ENCODE measurements around the gene ST7. TPM values are rescaled to one million over a fixed set of nuclear protein-coding genes. Genes with fewer than 3 reads are reported as not detected.

ST7 gene
- total RNA-seq, 2 donors from 2014 or later: 6.1 to 8.0 TPM

DNA sequence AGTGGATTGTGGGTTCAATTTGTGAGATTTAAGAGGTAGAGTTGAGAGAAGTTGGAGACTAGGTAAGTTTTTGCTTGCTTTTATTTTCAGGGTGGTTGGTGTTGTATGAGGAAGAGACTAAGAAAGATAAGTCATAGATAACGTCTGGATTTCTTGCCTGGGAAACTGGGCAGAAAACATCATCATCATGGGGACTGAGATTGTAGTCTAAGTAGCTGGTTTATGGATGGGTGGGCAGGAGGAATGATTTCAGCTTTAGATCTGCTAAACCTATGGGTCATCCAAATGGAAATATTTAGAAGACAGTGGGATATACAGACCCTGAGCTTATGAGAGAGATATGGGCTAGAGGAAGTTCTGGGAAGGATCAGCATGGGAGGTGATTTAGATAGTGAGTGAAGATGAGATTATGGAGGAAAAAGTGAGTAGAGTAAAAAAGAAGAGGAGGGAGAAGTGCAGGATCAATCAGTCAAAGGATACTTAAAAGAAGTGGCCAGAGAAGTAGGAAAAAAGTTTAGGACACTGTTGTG, 199.8 kb downstream of the ST7 start:
- Mint-ChIP-seq H3K4me1 (no peaks in the 10 kb centered on the region), H3K27me3 (no peaks in the 10 kb centered on the region), H3K36me3 (ENCODE audit: low read depth) (peaks cover 4% of the 10 kb centered on the region), H3K4me3 (no peak overlapping the region), H3K27ac (no peak overlapping the region)
- H3K9me3 ChIP-seq (ENCODE audit: control insufficient read depth, low read length, poor library complexity, severe bottlenecking): no peaks in the 10 kb centered on the region
- no peak for DNase-seq
- no peak for ATAC-seq

DNA sequence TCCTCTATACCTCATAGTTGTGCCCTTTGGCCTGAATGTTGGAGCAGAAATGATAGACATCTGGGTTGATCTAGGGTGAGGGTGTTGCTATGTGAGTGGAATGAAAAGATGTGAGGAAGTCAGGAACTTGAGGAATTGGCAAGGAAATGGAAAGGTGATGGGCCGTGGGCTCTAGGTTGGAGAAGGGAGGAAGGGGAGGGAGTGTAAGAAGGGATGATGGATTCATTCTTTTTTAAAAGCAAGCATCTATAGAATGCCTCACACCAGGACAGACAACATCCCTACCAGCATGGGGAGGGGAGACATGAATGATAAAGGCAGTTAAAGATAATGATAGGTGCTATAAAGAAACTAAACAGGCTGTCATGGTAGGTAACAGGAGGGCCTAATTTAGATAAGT, 201.4 kb downstream of the ST7 start:
- H3K27ac Mint-ChIP-seq: no peak overlapping the region
- no peak for DNase-seq
- H3K4me3 Mint-ChIP-seq: no peak overlapping the region
- H3K9me3 ChIP-seq (ENCODE audit: control insufficient read depth, low read length, poor library complexity, severe bottlenecking): no peaks in the 10 kb centered on the region
- H3K4me1 Mint-ChIP-seq: no peaks in the 10 kb centered on the region
- no peaks in the 10 kb centered on the region for H3K27me3 Mint-ChIP-seq
- no peak for ATAC-seq
- H3K36me3 Mint-ChIP-seq (ENCODE audit: low read depth): peaks cover 4% of the 10 kb centered on the region

DNA sequence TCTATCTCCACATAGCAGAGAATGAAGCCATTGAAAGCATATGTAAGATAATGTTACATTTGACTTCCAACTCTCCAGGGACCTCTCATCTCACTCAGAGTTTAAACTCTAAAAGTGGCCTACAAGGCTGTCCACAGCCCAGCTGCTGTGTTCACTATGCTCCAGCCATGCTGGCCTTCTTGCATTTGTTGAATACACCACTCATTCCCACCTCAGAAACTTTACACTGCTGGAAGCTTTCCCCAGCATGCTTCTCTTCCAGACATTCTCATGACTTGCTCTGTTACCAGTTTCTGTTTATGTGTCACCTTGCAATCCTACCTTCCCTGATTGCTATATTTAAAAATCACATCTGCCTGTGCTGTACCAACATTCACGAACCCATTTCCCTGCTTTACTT, 202.4 kb downstream of the ST7 start:
- Mint-ChIP-seq H3K27me3 (no peaks in the 10 kb centered on the region), H3K36me3 (ENCODE audit: low read depth) (peaks cover 2% of the 10 kb centered on the region), H3K4me1 (no peaks in the 10 kb centered on the region), H3K27ac (no peak overlapping the region), H3K4me3 (no peak overlapping the region)
- ATAC-seq (no peak), DNase-seq (no peak)
- H3K9me3 ChIP-seq (ENCODE audit: control insufficient read depth, low read length, poor library complexity, severe bottlenecking): no peaks in the 10 kb centered on the region

DNA sequence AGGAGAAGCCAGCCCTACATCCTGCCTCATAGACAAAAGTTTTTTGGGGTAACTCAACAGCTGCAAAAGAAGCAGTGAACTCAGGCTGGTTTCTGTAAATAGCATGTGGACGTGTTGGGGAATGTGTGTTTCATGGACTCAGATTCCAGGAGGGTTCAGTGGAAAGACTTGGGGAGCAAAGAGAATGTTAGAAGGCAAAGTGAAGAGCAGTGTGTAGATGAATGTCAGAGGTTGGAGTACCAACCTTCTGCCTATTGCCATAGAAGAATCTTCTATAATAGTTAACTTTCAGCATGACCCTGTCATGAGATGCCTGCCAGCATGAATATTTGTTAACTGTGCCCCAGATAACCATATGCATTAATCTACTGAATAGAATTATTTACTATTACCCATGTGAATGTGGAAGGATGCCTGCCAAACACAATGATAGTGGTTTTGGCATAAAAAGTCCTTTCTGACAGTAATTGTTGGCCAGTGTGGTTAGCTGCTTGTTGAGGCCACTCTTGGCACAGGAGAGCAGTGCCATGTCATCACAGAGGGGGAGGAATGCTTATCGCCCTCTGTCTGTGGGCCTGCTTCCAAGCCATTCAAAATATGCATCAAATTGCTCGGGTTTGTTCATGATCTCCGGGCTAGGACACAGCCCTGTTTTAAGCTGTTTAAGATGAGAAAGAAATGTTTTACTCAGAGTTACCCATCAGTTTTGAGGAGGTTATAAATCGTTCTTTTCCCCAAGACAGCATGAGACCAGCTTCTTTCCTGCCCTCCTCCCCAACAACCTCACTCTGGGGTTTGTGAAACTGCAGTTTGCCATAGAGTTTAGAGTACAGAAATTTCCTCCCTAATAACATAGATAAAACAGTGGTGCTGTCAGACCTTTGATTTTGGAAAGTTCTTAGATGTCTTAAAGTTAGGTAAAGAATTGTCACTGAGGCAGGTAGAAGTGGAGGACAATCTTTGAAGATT, 204.2 kb downstream of the ST7 start:
- DNase-seq: no peak
- no peak overlapping the region for H3K4me3 Mint-ChIP-seq

DNA sequence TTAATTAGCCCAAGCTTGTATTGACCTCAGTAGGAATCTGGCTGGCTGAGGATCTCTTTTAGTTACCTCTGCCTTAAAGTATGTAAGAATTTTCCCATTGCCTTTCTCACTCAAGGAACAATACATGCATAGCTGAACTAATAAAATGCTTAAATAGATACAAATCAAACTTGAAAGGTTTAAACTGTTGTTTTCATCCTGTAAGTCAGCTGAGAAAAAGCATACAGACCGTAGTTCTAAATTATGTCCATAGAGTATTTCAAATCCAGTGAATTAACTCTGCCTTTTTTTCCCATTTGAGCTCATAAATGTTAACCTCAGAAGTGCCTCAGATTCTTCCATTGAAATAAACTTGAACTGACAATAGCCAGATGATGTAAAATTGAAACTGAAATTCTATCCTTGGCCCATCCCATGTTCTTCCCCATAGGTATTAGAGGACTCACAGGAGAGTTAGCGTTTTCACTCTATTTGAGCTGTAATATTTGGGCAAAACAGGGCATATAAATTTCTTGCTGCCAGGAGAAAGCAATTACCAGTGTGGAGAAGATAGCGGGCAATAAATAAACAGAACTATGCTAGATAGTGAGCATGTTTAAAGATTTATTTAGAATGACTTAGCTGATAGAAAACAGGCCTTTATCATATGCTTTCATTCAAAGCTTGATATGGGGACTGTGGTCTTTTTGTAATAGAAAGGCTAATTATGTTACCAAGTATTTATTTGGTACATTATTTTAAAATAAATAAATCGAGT, 205.8 kb downstream of the ST7 start:
- Mint-ChIP-seq H3K36me3 (ENCODE audit: low read depth) (no peaks in the 10 kb centered on the region), H3K4me1 (no peaks in the 10 kb centered on the region), H3K4me3 (no peak overlapping the region), H3K27me3 (no peaks in the 10 kb centered on the region), H3K27ac (no peak overlapping the region)
- ATAC-seq (no peak), DNase-seq (no peak)
- no peaks in the 10 kb centered on the region for H3K9me3 ChIP-seq (ENCODE audit: control insufficient read depth, low read length, poor library complexity, severe bottlenecking)

More for the DNA sequence above, 204.2 kb downstream of the ST7 start:
- ATAC-seq: no peak
- Mint-ChIP-seq H3K27me3 (no peaks in the 10 kb centered on the region), H3K27ac (no peak overlapping the region), H3K36me3 (ENCODE audit: low read depth) (no peaks in the 10 kb centered on the region), H3K4me1 (no peaks in the 10 kb centered on the region)
- H3K9me3 ChIP-seq (ENCODE audit: control insufficient read depth, low read length, poor library complexity, severe bottlenecking): no peaks in the 10 kb centered on the region

DNA sequence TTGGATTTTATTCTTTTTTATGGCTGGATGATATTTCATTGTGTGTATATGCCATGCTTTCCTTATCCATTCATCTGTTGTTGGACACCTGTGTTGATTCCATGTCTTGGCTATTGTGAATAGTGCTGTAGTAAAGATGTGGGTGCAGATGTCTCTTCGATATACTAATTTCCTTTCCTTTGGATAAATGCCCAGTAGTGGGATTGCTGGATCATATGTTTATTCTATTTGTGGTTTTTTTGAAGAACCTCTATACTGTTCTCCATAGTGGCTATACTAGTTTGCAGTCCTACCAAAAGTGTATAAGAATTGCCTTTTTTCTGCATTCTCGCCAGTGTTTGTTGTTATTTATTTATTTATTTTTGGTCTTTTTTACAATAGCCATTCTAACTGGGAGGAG, 209.8 kb downstream of the ST7 start:
- peaks cover 2% of the 10 kb centered on the region for H3K4me1 Mint-ChIP-seq
- H3K27me3 Mint-ChIP-seq: no peaks in the 10 kb centered on the region
- H3K4me3 Mint-ChIP-seq: no peak overlapping the region
- H3K36me3 Mint-ChIP-seq (ENCODE audit: low read depth): no peaks in the 10 kb centered on the region
- H3K9me3 ChIP-seq (ENCODE audit: control insufficient read depth, low read length, poor library complexity, severe bottlenecking): no peaks in the 10 kb centered on the region
- DNase-seq (no peak), ATAC-seq (no peak)
- no peak overlapping the region for H3K27ac Mint-ChIP-seq

DNA sequence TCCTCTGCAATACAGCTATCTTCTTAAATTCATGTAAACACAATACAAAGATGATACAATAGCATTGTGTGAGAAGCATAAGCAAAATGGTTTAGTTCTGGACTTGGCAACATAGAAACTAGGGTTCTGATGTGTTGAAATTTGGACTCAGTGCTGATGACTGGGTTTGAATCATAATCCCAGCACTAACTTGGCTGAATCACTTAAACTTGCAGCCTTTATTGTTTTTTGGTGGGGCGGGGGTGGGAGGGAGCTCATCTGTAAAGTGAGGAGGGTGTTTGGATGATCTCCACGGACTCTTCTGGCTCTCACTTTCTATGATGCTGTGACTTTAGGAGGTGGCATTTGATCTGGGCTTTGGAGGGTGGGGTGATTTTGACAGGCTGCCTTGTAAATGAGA, 211.3 kb downstream of the ST7 start:
- Mint-ChIP-seq H3K4me3 (no peak overlapping the region), H3K27ac (no peak overlapping the region), H3K36me3 (ENCODE audit: low read depth) (peaks cover 2% of the 10 kb centered on the region), H3K27me3 (no peaks in the 10 kb centered on the region), H3K4me1 (peaks cover 2% of the 10 kb centered on the region)
- no peaks in the 10 kb centered on the region for H3K9me3 ChIP-seq (ENCODE audit: control insufficient read depth, low read length, poor library complexity, severe bottlenecking)
- ATAC-seq (no peak), DNase-seq (no peak)

DNA sequence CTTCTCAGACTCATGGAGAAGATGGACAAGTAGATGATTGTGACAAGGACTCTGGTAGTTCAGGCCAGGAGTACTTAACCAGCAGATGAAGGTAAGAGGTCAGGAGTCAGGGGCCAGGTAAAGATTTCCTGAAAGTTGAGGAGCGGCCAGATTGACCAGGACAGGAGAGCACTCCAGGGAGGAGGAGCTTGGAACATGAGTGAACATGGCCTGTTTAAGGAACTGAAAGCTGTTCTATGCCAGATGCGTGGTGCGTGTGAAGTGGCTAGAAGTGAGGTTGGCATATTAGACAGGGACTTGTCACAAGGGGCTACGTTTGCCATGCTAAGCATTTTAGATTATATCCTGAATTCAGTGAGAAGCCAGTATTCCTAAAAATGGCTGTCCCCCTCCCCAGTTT, 212.4 kb downstream of the ST7 start:
- Mint-ChIP-seq H3K27ac (no peak overlapping the region), H3K36me3 (ENCODE audit: low read depth) (peaks cover 5% of the 10 kb centered on the region), H3K4me1 (peaks cover 2% of the 10 kb centered on the region), H3K27me3 (no peaks in the 10 kb centered on the region), H3K4me3 (no peak overlapping the region)
- H3K9me3 ChIP-seq (ENCODE audit: control insufficient read depth, low read length, poor library complexity, severe bottlenecking): no peaks in the 10 kb centered on the region
- ATAC-seq (no peak), DNase-seq (no peak)

DNA sequence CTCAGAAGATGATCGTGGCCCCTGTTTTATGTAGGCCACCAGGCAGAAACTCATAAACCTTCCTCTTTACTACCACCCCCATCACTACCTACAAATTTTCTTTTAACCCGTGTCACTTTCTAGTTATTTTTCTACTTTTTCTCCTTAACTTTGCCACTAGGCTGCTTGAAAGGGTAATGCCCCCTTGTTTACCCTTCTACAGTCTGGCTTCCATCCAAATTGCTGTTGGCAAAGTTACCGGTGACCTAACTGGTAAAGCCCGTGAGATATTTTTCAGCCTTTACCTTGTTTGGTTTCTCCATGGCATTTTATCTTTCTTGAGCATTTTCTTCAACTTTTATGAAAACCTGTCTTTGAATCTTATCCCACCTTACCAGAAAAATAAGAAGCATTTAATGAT, 216.6 kb downstream of the ST7 start:
- Mint-ChIP-seq H3K4me3 (no peak overlapping the region), H3K27ac (no peak overlapping the region), H3K36me3 (ENCODE audit: low read depth) (peaks cover 5% of the 10 kb centered on the region), H3K4me1 (peaks cover 2% of the 10 kb centered on the region), H3K27me3 (no peaks in the 10 kb centered on the region)
- H3K9me3 ChIP-seq (ENCODE audit: control insufficient read depth, low read length, poor library complexity, severe bottlenecking): no peaks in the 10 kb centered on the region
- no peak for ATAC-seq
- DNase-seq: no peak

DNA sequence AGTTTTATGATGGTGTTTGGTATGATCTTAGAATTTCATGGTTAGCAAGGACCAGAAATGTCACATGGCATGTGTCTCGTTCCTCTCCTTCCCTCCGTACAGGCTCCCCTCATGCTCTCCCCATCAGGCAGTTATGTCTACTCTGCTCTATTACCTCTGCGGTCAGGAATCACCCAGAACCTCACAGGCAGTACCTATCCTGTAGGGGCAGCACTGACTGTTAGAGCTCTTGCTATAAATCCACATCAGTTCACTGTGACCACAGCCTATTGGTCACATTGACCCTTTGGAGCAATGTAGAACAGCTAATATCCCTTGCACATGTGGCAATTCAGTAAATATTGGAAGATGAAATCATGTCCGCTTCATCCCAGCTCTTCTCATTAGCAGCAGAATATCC, 217.8 kb downstream of the ST7 start:
- H3K27ac Mint-ChIP-seq: no peak overlapping the region
- H3K27me3 Mint-ChIP-seq: no peaks in the 10 kb centered on the region
- H3K4me3 Mint-ChIP-seq: no peak overlapping the region
- peaks cover 2% of the 10 kb centered on the region for H3K4me1 Mint-ChIP-seq
- peaks cover 5% of the 10 kb centered on the region for H3K36me3 Mint-ChIP-seq (ENCODE audit: low read depth)
- ATAC-seq: no peak
- no peaks in the 10 kb centered on the region for H3K9me3 ChIP-seq (ENCODE audit: control insufficient read depth, low read length, poor library complexity, severe bottlenecking)
- no peak for DNase-seq

DNA sequence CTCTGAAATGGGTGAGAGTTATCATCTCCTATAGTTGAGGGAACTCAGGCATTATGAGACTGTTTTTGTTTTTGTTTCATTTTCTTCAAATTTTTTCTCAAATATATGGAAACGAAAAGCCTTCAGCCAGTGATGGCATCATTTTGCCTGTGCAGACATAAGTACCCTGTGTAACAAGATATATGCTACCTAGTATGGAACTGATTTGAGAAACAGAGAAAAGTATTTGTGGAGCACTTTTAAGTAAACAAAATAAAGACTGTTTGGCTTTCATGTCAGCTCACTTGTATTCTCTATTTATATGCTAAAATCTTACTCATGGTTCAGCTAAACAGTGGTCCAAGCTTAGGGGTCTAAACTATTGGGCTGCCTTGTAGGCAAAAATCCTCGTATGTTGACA, 219.0 kb downstream of the ST7 start:
- no peak for ATAC-seq
- Mint-ChIP-seq H3K27ac (no peak overlapping the region), H3K4me3 (no peak overlapping the region), H3K4me1 (no peaks in the 10 kb centered on the region), H3K27me3 (no peaks in the 10 kb centered on the region), H3K36me3 (ENCODE audit: low read depth) (peaks cover 5% of the 10 kb centered on the region)
- no peaks in the 10 kb centered on the region for H3K9me3 ChIP-seq (ENCODE audit: control insufficient read depth, low read length, poor library complexity, severe bottlenecking)
- DNase-seq: no peak

DNA sequence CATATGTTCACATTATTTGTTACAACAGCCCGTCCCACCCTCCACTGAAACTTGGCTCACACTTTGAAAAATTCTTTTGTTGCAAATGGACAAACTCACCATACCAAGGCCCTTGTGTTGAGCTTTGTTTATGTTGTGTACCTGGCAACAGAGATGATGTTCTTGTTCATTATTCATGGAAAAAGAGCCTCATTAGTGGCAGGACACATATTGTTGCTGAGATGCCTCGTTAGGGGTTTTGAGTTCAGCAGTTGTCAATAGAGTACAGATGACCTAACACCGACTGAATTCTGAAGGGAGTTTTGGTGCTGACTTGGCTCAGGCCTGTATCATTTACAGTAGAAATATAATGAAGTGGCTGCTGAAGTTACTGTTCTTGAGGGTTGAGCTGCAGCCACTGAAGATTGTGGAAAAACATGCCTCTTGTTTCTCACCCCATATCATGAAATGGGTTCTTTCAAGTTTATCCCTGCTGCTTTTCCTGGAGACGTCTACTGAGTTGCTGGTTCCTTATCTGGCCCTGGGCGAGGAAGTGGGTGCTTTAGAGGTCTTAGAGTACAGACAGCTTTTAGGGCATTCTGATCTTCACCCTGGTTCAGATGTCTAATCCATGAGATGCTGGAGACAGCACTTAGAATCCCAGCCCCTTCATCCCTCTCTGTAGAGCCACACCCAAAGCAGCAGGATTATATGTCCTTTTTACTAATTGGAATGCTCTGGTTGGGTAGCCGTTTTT, 219.9 kb downstream of the ST7 start:
- DNase-seq (no peak), ATAC-seq (no peak)
- Mint-ChIP-seq H3K36me3 (ENCODE audit: low read depth) (peaks cover 5% of the 10 kb centered on the region), H3K4me3 (no peak overlapping the region), H3K4me1 (no peaks in the 10 kb centered on the region), H3K27ac (no peak overlapping the region), H3K27me3 (no peaks in the 10 kb centered on the region)
- no peaks in the 10 kb centered on the region for H3K9me3 ChIP-seq (ENCODE audit: control insufficient read depth, low read length, poor library complexity, severe bottlenecking)

DNA sequence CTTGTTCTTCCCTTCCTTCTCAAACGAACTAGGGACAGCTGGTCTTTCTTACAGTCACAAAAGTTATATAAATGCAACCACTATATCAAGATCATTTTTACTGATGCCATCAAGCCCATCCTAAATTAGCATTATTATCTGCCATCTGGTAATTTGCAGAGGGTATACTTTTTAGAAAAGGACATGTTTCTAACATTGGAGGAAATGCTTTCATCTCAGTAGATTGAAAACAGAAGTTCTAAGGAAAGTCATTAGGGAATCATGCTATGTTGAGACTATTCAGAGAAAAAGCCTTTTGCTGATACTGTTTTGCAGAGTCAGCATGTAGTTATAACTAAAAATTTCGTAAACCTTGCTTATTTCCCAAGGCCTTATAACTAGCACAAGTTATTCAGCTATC, 222.9 kb downstream of the ST7 start:
- Mint-ChIP-seq H3K4me1 (no peaks in the 10 kb centered on the region), H3K27me3 (no peaks in the 10 kb centered on the region), H3K4me3 (no peak overlapping the region), H3K36me3 (ENCODE audit: low read depth) (no peaks in the 10 kb centered on the region), H3K27ac (no peak overlapping the region)
- no peak for DNase-seq
- no peak for ATAC-seq
- H3K9me3 ChIP-seq (ENCODE audit: control insufficient read depth, low read length, poor library complexity, severe bottlenecking): no peaks in the 10 kb centered on the region

Data from T-helper 17 cell (primary cell).